ENCODE measurements around the gene HOXB2. TPM values are rescaled to one million over a fixed set of nuclear protein-coding genes. Genes with fewer than 3 reads are reported as not detected.

Gene HOXB2
- total and polyA plus RNA-seq, 9 of the 15 experiments (the other 6 are each of a cell fraction or from before 2014, with no cell fraction given), result 2.1 to 97.7 (median 21.2) TPM

DNA sequence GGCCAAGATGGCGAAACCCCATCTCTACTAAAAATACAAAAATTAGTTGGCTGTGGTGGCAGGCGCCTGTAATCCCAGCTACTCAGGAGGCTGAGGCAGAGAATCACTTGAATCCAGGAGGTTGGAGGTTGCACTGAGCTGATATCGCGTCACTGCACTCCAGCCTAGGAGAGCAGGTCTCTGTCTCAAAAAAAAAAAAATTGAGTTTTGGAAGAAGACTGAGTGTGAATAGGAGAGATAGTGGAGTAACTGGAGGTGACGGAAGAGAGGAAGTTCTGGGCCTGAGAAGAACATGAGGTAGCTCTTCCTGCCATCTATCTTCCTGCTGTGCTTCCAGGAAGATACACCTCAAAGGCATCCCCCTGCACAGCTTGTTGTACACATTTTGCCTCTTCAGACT lies 25.5 kb downstream of the HOXB2 start (continued):
- TF ChIP-seq, protein P1, sequence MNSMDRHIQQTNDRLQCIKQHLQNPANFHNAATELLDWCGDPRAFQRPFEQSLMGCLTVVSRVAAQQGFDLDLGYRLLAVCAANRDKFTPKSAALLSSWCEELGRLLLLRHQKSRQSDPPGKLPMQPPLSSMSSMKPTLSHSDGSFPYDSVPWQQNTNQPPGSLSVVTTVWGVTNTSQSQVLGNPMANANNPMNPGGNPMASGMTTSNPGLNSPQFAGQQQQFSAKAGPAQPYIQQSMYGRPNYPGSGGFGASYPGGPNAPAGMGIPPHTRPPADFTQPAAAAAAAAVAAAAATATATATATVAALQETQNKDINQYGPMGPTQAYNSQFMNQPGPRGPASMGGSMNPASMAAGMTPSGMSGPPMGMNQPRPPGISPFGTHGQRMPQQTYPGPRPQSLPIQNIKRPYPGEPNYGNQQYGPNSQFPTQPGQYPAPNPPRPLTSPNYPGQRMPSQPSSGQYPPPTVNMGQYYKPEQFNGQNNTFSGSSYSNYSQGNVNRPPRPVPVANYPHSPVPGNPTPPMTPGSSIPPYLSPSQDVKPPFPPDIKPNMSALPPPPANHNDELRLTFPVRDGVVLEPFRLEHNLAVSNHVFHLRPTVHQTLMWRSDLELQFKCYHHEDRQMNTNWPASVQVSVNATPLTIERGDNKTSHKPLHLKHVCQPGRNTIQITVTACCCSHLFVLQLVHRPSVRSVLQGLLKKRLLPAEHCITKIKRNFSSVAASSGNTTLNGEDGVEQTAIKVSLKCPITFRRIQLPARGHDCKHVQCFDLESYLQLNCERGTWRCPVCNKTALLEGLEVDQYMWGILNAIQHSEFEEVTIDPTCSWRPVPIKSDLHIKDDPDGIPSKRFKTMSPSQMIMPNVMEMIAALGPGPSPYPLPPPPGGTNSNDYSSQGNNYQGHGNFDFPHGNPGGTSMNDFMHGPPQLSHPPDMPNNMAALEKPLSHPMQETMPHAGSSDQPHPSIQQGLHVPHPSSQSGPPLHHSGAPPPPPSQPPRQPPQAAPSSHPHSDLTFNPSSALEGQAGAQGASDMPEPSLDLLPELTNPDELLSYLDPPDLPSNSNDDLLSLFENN (IDR thresholded peaks at IDR 0.05; ENCODE audit: low read depth in 2 of 2, low read length in 2 of 2), result no peak
- TF ChIP-seq CBFA2T2 (conservative IDR thresholded peaks at IDR 0.05) (peak; percentile 80), RBM17 (IDR thresholded peaks at IDR 0.05; ENCODE audit: borderline replicate concordance, low read depth, low read length) (no peak), TRIM28 (IDR thresholded peaks at IDR 0.05) (no peak), CREB1 (IDR thresholded peaks at IDR 0.05) (0 out of 2 replicates have a peak, but pooled peaks have one; percentile 19), CREB1 (CRISPR knock-in tag; IDR thresholded peaks at IDR 0.05) (no peak), ZNF57 (CRISPR knock-in tag; IDR thresholded peaks at IDR 0.05) (no peak), HMGN3 (IDR thresholded peaks at IDR 0.05; ENCODE audit: borderline replicate concordance, extremely low read depth, insufficient read length, low read depth, low read length) (no peak), ESRRB (CRISPR knock-in tag; IDR thresholded peaks at IDR 0.05; ENCODE audit: borderline replicate concordance) (no peak), EWSR1 (IDR thresholded peaks at IDR 0.05; ENCODE audit: borderline replicate concordance, low read depth, partially characterized antibody) (no peak), STAT5A (IDR thresholded peaks at IDR 0.05; ENCODE audit: borderline replicate concordance, low read length) (no peak), TAL1 (IDR thresholded peaks at IDR 0.05) (peak; percentile 63; the same call in 1 of the 2 replicates), ATF1 (CRISPR knock-in tag; IDR thresholded peaks at IDR 0.05) (no peak), ATF1 (tag; IDR thresholded peaks at IDR 0.05) (no peak), ILF3 (IDR thresholded peaks at IDR 0.05; ENCODE audit: borderline replicate concordance) (no peak), CBFA2T3 (IDR thresholded peaks at IDR 0.05) (peak; percentile 90), NCOR1 (IDR thresholded peaks at IDR 0.05) (peak; percentile 53; the same call in 1 of the 2 replicates), CREM (IDR thresholded peaks at IDR 0.05; ENCODE audit: low read depth) (peak; percentile 42), ZNF431 (CRISPR knock-in tag; IDR thresholded peaks at IDR 0.05) (no peak), TRIM24 (IDR thresholded peaks at IDR 0.05) (peak in 1 of 2 experiments; percentile 25; a peak in 2 of 4 replicates), ZNF384 (IDR thresholded peaks at IDR 0.05; ENCODE audit: low read depth, low read length) (peak; percentile 70; the same call in 1 of the 2 replicates)
- TF ChIP-seq, protein P2, sequence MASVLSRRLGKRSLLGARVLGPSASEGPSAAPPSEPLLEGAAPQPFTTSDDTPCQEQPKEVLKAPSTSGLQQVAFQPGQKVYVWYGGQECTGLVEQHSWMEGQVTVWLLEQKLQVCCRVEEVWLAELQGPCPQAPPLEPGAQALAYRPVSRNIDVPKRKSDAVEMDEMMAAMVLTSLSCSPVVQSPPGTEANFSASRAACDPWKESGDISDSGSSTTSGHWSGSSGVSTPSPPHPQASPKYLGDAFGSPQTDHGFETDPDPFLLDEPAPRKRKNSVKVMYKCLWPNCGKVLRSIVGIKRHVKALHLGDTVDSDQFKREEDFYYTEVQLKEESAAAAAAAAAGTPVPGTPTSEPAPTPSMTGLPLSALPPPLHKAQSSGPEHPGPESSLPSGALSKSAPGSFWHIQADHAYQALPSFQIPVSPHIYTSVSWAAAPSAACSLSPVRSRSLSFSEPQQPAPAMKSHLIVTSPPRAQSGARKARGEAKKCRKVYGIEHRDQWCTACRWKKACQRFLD (CRISPR knock-in tag; IDR thresholded peaks at IDR 0.05), result no peak
- TF ChIP-seq, protein P3, sequence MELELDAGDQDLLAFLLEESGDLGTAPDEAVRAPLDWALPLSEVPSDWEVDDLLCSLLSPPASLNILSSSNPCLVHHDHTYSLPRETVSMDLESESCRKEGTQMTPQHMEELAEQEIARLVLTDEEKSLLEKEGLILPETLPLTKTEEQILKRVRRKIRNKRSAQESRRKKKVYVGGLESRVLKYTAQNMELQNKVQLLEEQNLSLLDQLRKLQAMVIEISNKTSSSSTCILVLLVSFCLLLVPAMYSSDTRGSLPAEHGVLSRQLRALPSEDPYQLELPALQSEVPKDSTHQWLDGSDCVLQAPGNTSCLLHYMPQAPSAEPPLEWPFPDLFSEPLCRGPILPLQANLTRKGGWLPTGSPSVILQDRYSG (tag; conservative IDR thresholded peaks at IDR 0.05; ENCODE audit: low read depth), result no peak
- TF ChIP-seq, protein P4, sequence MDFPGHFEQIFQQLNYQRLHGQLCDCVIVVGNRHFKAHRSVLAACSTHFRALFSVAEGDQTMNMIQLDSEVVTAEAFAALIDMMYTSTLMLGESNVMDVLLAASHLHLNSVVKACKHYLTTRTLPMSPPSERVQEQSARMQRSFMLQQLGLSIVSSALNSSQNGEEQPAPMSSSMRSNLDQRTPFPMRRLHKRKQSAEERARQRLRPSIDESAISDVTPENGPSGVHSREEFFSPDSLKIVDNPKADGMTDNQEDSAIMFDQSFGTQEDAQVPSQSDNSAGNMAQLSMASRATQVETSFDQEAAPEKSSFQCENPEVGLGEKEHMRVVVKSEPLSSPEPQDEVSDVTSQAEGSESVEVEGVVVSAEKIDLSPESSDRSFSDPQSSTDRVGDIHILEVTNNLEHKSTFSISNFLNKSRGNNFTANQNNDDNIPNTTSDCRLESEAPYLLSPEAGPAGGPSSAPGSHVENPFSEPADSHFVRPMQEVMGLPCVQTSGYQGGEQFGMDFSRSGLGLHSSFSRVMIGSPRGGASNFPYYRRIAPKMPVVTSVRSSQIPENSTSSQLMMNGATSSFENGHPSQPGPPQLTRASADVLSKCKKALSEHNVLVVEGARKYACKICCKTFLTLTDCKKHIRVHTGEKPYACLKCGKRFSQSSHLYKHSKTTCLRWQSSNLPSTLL (IDR thresholded peaks at IDR 0.05), result no peak
